ENCODE data around the gene SRSF2. TPM values are rescaled to one million over a fixed set of nuclear protein-coding genes. Genes with fewer than 3 reads are reported as not detected.
A peak's percentile ranks its signal among the peaks of the same experiment; 100 is the strongest.

The SRSF2 gene
- total RNA-seq, 6 experiments from 2014 or later: 179 to 220 (median 215) TPM

DNA sequence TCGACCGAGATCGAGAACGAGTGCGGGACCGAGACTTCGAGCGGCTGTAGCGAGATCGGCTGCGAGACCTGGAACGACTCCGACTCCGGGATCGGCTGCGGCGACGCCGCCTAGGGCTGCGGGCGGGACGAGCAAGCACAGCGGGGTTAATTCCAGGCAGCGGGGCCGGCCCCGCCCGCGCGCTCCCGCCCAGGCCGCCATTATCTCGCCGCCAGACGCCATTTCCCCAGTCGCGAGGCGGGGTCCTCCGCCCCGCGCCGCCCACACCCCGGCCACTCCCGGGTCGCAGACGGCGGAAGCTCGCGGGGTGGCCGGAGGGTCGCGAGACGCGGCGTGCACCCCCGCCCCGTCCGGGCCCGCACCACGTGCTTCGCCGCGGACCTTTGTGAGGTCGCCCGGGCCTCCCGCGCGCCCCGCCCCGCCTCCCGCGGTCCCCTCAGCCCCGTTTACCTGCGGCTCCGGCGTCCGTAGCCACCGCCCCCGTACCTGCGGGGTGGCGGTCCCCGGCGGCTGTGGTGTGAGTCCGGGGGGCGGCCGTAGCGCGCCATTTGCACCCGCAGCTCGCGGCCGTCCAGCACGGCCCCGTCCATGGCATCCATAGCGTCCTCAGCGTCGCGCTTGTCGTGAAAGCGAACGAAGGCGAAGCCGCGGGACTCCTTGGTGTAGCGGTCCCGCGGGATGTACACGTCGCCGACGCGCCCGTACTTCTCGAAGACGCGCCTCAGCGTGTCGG, 616 bp downstream of the SRSF2 start:
- DNase-seq: peak; percentile 65
- Mint-ChIP-seq H3K4me3 (peak overlapping the region; percentile 99), H3K36me3 (ENCODE audit: low read depth) (peaks cover 33% of the 10 kb centered on the region), H3K4me1 (ENCODE audit: low read depth) (peaks cover 54% of the 10 kb centered on the region), H3K27me3 (ENCODE audit: insufficient read depth) (peaks cover 15% of the 10 kb centered on the region), H3K9me3 (no peaks in the 10 kb centered on the region), H3K27ac (peak overlapping the region; percentile 98)
- peak; percentile 34; the same call in 1 of the 2 replicates for TF ChIP-seq CTCF (IDR thresholded peaks at IDR 0.05)

DNA sequence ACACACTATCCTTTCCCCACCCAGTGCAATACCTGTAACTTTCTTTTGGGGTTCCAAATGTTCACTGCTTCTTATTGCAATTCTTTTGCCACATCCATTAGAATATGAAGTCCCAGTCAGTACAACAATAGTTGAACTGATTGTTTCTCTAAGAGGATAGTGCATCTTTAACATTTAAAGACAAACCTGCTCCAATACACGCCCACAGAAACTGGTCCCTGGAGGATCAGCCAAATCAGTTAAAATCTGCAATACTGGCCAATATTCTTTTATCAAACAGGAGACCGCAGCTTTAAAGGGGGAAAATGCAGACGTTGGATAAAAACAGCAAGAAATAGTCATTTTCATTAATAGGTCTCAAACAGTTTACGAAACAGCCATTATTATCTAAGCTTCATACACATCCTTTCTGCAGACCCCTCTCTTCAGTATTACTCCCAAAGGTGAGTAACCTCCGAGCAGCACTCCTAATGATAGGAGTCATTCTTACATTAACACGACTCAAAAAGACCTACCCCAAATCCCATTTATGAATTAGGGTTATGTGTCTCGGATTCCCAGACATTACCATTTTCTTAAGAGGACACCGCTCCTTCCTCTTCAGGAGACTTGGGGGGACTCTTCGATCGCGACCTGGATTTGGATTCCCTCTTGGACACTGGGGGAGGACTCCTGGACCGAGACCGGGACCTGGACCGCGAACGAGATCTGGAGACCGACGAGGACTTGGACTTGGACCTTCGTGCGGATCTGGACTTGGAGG, 1.4 kb downstream of the SRSF2 start:
- Mint-ChIP-seq H3K9me3 (no peaks in the 10 kb centered on the region), H3K27me3 (ENCODE audit: insufficient read depth) (peaks cover 15% of the 10 kb centered on the region), H3K36me3 (ENCODE audit: low read depth) (peaks cover 33% of the 10 kb centered on the region), H3K4me3 (peak overlapping the region; percentile 99), H3K27ac (peak overlapping the region; percentile 96), H3K4me1 (ENCODE audit: low read depth) (peaks cover 51% of the 10 kb centered on the region)
- no peak for TF ChIP-seq CTCF (IDR thresholded peaks at IDR 0.05)
- DNase-seq: no peak

DNA sequence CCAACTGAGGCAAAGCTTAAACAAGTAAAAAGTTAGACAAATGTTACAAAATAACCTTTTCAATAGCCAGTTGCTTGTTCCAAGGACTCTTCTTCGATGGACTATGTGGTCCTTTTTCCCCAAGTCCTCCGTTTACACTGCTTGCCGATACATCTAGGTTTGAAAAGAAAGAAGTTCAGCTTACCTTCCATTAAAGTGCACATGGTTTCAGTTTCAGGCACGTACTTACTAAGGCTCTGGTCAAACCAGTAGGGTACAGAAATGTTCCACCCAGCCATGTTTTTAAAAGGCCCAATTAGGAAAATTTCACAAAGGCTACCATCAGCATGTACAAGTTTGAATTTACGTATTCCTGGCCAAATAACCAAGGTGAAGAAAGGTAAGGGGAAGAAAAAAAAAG, 2.1 kb downstream of the SRSF2 start:
- H3K27me3 Mint-ChIP-seq (ENCODE audit: insufficient read depth): peaks cover 15% of the 10 kb centered on the region
- TF ChIP-seq CTCF (IDR thresholded peaks at IDR 0.05): no peak
- H3K27ac Mint-ChIP-seq: peak overlapping the region; percentile 96
- H3K4me1 Mint-ChIP-seq (ENCODE audit: low read depth): peaks cover 43% of the 10 kb centered on the region
- no peaks in the 10 kb centered on the region for H3K9me3 Mint-ChIP-seq
- DNase-seq: peak; percentile 22
- H3K4me3 Mint-ChIP-seq: peak overlapping the region; percentile 99
- peaks cover 38% of the 10 kb centered on the region for H3K36me3 Mint-ChIP-seq (ENCODE audit: low read depth)

DNA sequence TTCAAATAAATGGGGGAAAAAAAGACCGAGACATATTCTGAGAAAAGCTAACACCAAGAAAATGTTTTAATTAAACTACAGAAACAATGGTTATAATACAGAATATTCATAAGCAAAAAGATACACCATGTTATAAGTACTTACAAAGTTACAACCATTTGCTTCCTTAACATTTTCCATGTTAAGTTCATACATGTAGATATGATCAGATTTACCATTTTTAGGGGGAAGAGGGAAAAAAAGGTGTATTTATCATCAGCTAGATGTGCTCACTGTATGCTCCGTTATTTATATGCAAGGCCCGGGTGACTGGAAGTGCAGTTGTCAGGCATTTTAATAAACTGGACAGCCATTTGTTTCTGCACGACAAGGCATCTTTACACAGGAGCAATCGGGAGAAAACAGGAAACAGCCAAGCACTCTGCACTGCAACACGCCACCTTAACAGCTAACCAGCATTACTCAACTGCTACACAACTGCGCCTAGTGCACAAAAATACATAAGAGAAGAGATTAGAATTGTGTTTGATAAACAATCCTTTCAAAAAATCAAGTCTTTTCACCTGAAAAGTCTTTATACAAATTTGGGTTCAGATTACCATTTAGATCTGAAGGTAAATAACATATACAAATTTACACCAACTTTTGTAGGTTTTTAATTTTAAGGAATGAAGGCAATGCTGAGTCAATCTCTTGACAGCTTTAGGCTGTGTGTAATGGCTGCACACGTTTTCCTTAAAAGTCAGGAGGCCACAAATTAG, 2.9 kb downstream of the SRSF2 start:
- peak overlapping the region; percentile 99 for H3K4me3 Mint-ChIP-seq
- no peaks in the 10 kb centered on the region for H3K9me3 Mint-ChIP-seq
- peaks cover 15% of the 10 kb centered on the region for H3K27me3 Mint-ChIP-seq (ENCODE audit: insufficient read depth)
- H3K4me1 Mint-ChIP-seq (ENCODE audit: low read depth): peaks cover 44% of the 10 kb centered on the region
- peak overlapping the region; percentile 96 for H3K27ac Mint-ChIP-seq
- TF ChIP-seq CTCF (IDR thresholded peaks at IDR 0.05): no peak
- H3K36me3 Mint-ChIP-seq (ENCODE audit: low read depth): peaks cover 40% of the 10 kb centered on the region
- peak; percentile 46 for DNase-seq

DNA sequence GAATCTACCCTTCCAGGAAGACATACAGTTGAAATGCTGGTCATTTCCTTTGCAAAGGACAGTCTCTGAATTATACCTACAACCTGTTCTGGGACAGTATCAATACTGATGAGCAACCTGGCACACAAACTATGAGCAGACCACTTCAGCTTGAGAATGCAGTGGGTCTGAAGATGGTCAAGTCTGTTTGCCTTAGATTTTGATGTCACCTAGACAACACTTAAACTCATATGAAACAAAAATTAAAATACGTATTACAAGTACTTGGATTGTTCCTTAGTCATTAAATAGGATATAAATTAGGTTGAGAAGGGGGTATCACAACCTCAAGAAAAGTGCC, 3.5 kb downstream of the SRSF2 start:
- DNase-seq: no peak
- H3K27ac Mint-ChIP-seq: peak overlapping the region; percentile 96
- H3K9me3 Mint-ChIP-seq: no peaks in the 10 kb centered on the region
- TF ChIP-seq CTCF (IDR thresholded peaks at IDR 0.05): no peak
- H3K4me1 Mint-ChIP-seq (ENCODE audit: low read depth): peaks cover 39% of the 10 kb centered on the region
- H3K4me3 Mint-ChIP-seq: peak overlapping the region; percentile 99
- peaks cover 15% of the 10 kb centered on the region for H3K27me3 Mint-ChIP-seq (ENCODE audit: insufficient read depth)
- peaks cover 40% of the 10 kb centered on the region for H3K36me3 Mint-ChIP-seq (ENCODE audit: low read depth)

All from HFFc6 (cell line).